Measurements from ENCODE around the gene TRIM22.
"Not testable (repeated sequence)": the region's sequence is repeated elsewhere in the genome, so short reads cannot be mapped to it uniquely, and the experiment has no call there.

Gene TRIM22

GRCh38 chr11:5655474-5655873 lies 34.1 kb upstream of the TRIM22 start:
- TF ChIP-seq CTCF (IDR thresholded peaks at IDR 0.05; ENCODE audit: low read depth, low read length) (no peak), EZH2phosphoT487 (IDR thresholded peaks at IDR 0.05; ENCODE audit: low read depth) (no peak)
- H3K27me3 ChIP-seq (ENCODE audit: low read depth, low read length), result no peaks in the 10 kb centered on the region
- no peaks in the 10 kb centered on the region for H3K79me2 ChIP-seq (ENCODE audit: low read length)
- H3K4me2 ChIP-seq (ENCODE audit: low read length), result no peak overlapping the region
- no peaks in the 10 kb centered on the region for H3K4me1 ChIP-seq (ENCODE audit: low read length)
- no peak overlapping the region for H3K9ac ChIP-seq (ENCODE audit: low read length)
- no peaks in the 10 kb centered on the region for H4K20me1 ChIP-seq (ENCODE audit: insufficient read depth, low read length)
- H3K4me3 ChIP-seq (ENCODE audit: low read length), result no peak overlapping the region
- no peaks in the 10 kb centered on the region for H3K9me3 ChIP-seq (ENCODE audit: insufficient read depth, low read length)
- no peak overlapping the region for H3K27ac ChIP-seq (ENCODE audit: low read length)
- no peaks in the 10 kb centered on the region for H3K36me3 ChIP-seq (replicated peaks; ENCODE audit: low read depth, low read length)
- no peak overlapping the region for H2AFZ ChIP-seq (ENCODE audit: low read depth, low read length)

GRCh38 chr11:5656956-5657355 lies 32.6 kb upstream of the TRIM22 start:
- not testable (repeated sequence) for H3K36me3 ChIP-seq (replicated peaks; ENCODE audit: low read depth, low read length); H3K9ac ChIP-seq (ENCODE audit: low read length); H3K4me1 ChIP-seq (ENCODE audit: low read length); H2AFZ ChIP-seq (ENCODE audit: low read depth, low read length); H3K4me2 ChIP-seq (ENCODE audit: low read length); H3K4me3 ChIP-seq (ENCODE audit: low read length); H3K79me2 ChIP-seq (ENCODE audit: low read length); H4K20me1 ChIP-seq (ENCODE audit: insufficient read depth, low read length); H3K9me3 ChIP-seq (ENCODE audit: insufficient read depth, low read length); H3K27me3 ChIP-seq (ENCODE audit: low read depth, low read length); H3K27ac ChIP-seq (ENCODE audit: low read length)

- Histone ChIP-seq H2AFZ (ENCODE audit: low read depth, low read length) (no peak overlapping the region), H3K4me3 (ENCODE audit: low read length) (no peak overlapping the region)
Measured at GRCh38 chr11:5658318-5658717, 31.3 kb upstream of the TRIM22 start.

GRCh38 chr11:5663511-5663910 lies 26.1 kb upstream of the TRIM22 start:
- Histone ChIP-seq H4K20me1 (ENCODE audit: insufficient read depth, low read length) (no peaks in the 10 kb centered on the region), H2AFZ (ENCODE audit: low read depth, low read length) (no peak overlapping the region), H3K4me2 (ENCODE audit: low read length) (no peak overlapping the region), H3K27me3 (ENCODE audit: low read depth, low read length) (no peaks in the 10 kb centered on the region), H3K9me3 (ENCODE audit: insufficient read depth, low read length) (no peaks in the 10 kb centered on the region), H3K36me3 (replicated peaks; ENCODE audit: low read depth, low read length) (no peaks in the 10 kb centered on the region), H3K4me1 (ENCODE audit: low read length) (no peaks in the 10 kb centered on the region), H3K27ac (ENCODE audit: low read length) (no peak overlapping the region), H3K9ac (ENCODE audit: low read length) (no peak overlapping the region), H3K79me2 (ENCODE audit: low read length) (no peaks in the 10 kb centered on the region), H3K4me3 (ENCODE audit: low read length) (no peak overlapping the region)
- TF ChIP-seq EZH2phosphoT487 (IDR thresholded peaks at IDR 0.05; ENCODE audit: low read depth) (no peak), CTCF (IDR thresholded peaks at IDR 0.05; ENCODE audit: low read depth, low read length) (no peak)

More at GRCh38 chr11:5658318-5658717, 31.3 kb upstream of the TRIM22 start:
- TF ChIP-seq CTCF (IDR thresholded peaks at IDR 0.05; ENCODE audit: low read depth, low read length), result no peak
- TF ChIP-seq EZH2phosphoT487 (IDR thresholded peaks at IDR 0.05; ENCODE audit: low read depth), result no peak
- Histone ChIP-seq H3K9ac (ENCODE audit: low read length) (no peak overlapping the region), H3K4me1 (ENCODE audit: low read length) (no peaks in the 10 kb centered on the region), H4K20me1 (ENCODE audit: insufficient read depth, low read length) (no peaks in the 10 kb centered on the region), H3K9me3 (ENCODE audit: insufficient read depth, low read length) (no peaks in the 10 kb centered on the region), H3K27ac (ENCODE audit: low read length) (no peak overlapping the region), H3K36me3 (replicated peaks; ENCODE audit: low read depth, low read length) (no peaks in the 10 kb centered on the region), H3K79me2 (ENCODE audit: low read length) (no peaks in the 10 kb centered on the region), H3K4me2 (ENCODE audit: low read length) (no peak overlapping the region), H3K27me3 (ENCODE audit: low read depth, low read length) (no peaks in the 10 kb centered on the region)

DNA sequence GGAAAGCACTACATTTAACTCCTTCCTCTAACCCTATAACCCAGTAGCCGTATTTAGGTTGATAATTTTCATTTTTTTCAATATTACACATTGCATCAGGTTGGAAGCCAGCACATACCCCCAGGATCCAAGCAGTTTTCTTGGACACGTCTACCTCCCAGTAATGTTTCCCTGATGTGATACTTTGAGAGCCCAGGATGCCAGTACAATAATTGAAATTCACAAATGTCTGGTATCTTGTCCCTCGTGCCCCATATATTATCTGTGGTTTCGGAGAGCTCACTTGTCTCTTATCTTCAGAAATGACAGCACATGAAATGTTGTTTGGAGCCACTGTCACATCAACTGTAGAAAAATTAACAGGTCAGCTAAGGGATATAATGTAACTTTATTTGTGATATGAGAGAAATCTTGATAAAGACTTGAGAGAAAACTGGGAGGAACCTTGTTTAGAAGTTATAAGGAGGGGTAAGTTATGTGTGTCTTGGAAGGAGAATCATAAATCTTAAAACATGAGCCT lies 24.5 kb upstream of the TRIM22 start:
- TF ChIP-seq CTCF (IDR thresholded peaks at IDR 0.05; ENCODE audit: low read depth, low read length), result no peak
- H3K79me2 ChIP-seq (ENCODE audit: low read length), result no peaks in the 10 kb centered on the region
- peaks cover 4% of the 10 kb centered on the region for H3K36me3 ChIP-seq (replicated peaks; ENCODE audit: low read depth, low read length)
- H3K4me1 ChIP-seq (ENCODE audit: low read length), result no peaks in the 10 kb centered on the region
- no peaks in the 10 kb centered on the region for H3K9me3 ChIP-seq (ENCODE audit: insufficient read depth, low read length)
- no peak overlapping the region for H3K4me2 ChIP-seq (ENCODE audit: low read length)
- H4K20me1 ChIP-seq (ENCODE audit: insufficient read depth, low read length), result no peaks in the 10 kb centered on the region
- H3K4me3 ChIP-seq (ENCODE audit: low read length), result no peak overlapping the region
- no peak overlapping the region for H3K9ac ChIP-seq (ENCODE audit: low read length)
- no peaks in the 10 kb centered on the region for H3K27me3 ChIP-seq (ENCODE audit: low read depth, low read length)
- no peak overlapping the region for H3K27ac ChIP-seq (ENCODE audit: low read length)
- no peak overlapping the region for H2AFZ ChIP-seq (ENCODE audit: low read depth, low read length)
